GM19328 (cell line): ENCODE data around the gene NID1.
"Not testable (repeated sequence)": the region's sequence is repeated elsewhere in the genome, so short reads cannot be mapped to it uniquely, and the experiment has no call there.

ENCODE experiments used
- ATAC-seq: cut with Tn5 transposase; IDR thresholded peaks from one replicate; pipeline ENCODE4 v1.9.1; 2021; ENCODE audit warnings: mild to moderate bottlenecking, moderate library complexity; ENCODE audit not compliant: unreplicated experiment

The NID1 gene

DNA sequence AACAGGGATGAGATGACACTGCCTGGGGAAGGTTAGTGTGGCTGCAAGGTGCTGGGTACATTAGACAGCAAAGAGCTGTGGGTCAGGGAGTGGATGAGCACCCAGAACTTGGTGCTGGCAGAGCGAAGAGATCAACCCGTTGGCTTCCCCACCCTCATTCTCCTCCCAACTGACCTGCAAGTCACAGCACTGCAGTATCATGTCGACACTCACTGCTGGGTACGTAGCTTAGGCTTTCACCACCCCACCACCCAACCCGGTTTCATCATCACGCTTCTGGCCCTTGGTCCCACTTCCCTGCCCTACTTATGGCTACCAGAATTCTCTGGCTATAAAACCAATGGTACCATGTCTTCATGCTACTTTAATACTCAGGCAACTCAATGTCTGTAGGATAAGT is 124.6 kb downstream of the NID1 start:
- no peak for ATAC-seq

DNA sequence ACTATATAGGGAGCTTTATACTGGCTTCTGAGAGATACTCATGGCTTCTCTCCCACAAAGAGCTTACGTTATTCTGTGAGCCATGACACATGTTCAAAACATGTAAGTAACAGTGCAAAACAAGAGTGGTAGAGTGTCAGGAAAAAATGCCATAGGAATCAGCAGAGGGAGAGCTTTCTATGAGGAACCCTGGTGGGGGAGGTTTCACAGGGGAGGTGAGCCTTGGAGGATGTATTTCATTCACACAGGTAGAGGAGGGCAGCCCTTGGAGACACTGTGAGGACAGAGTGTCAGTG is 125.5 kb downstream of the NID1 start:
- ATAC-seq = no peak

DNA sequence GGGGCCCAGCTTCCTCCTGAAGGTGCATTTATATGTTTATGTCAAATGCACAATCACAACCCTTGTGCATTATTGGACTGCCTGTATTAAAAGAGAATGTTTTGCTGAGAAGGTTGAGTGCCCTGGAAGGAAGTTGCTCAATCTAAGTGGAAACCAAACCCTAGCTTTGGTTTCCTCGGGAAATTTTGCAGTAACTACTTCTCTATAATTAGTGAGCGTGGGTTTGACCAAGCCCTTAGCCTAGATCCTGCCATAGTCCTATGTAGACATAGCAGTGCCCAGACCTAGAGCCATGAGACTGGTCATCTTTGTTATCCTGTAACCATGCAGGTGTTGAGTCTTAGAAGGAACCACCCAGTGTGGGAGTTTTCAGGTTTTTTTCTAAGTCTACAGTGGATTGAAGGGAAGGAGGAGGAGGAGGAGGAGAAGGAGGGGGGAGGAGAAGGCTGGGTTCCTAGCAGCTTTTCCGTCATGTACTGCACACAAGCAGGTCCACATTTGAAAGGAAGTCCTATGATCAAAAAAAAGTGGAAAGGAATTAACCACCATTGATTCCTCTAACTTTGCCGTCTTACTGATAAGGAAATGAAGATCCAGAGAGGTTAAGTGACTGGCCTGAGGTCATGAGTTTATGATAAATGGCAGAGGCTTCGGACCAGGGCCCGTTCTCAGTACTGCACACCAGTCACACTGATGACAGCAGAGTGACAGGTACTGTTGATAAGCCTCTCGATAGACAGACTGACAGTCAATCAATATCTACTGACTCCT is 126.0 kb downstream of the NID1 start:
- ATAC-seq = no peak

DNA sequence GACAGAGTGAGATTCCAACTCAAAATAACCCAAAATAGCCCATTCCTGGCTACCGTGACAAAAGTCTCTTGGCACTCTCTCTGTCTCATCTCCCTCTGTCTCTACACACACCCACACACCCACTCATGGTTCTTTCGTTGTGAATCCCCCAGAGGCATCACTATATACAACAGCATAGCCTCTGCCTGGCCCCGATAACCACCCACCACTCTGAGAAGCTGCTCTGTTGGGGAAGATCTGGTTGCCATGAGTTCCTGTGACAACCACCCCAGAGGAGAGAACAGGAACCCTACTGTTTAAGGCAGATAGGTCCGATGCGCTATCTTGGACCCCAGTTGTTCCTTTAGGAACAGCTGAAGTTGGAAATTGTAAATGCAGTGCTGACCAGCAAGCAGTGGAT is 127.8 kb downstream of the NID1 start:
- ATAC-seq = no peak

DNA sequence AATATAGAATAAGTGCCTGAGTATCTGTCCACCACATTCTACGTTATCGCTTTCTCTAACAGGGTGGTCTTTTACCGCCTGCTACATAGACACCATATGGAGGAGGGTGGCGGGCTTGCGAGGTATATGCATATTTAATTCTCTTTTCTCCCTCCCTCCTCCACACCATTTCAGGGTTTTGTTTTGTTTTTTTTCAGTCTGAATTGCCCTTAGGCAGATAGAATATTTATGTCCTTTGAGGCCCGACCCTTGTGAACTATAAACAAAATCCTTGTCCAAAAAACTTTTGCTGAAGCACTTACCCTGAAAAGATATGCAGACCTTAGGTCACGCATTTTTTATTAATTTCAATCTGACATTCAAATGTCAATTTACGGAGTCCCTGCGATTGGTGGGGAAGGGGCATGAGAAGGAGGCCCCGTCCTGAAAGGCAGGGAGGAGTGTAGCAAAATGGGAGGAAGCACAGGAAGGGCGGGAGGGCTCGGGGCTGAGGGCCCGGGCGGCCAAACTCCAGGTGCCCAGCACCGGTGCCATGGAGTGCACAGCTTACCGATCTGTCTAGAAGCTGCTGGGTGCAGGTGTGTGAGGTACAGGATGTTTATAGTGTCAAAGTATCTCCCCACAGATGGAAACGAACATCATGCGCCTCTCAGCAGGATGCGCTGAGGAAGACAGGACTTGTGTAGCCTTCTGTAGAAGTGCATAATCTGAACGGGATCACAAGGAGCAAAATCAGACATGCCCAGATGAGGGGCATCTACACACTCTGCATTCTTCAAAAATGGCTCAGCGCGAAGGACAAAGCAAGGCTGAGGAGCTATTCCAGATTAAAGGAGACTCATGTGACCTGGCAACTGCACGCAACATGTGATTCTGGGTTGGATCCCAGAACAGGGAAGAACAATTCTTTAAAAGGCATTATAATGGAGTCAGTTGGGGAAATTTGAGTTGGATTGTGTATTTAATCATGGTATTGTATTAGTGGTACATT is 129.4 kb downstream of the NID1 start:
- no peak for ATAC-seq

DNA sequence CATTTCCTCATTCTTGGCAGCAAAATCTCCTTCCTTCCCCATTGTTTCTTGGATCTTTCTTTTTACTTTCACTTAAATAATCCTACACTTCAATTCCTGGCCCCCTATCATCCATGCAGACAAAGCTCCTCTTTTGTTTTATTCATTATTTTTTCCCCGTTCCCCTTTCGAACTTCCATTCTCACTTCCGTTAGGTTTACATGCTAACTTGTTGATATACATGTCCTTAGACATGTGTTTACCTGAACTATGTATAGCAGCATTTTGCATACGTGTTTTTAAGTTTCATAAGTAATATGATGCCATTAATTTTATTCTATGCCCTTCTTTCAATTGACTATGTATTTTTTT is 131.1 kb downstream of the NID1 start:
- ATAC-seq = no peak

DNA sequence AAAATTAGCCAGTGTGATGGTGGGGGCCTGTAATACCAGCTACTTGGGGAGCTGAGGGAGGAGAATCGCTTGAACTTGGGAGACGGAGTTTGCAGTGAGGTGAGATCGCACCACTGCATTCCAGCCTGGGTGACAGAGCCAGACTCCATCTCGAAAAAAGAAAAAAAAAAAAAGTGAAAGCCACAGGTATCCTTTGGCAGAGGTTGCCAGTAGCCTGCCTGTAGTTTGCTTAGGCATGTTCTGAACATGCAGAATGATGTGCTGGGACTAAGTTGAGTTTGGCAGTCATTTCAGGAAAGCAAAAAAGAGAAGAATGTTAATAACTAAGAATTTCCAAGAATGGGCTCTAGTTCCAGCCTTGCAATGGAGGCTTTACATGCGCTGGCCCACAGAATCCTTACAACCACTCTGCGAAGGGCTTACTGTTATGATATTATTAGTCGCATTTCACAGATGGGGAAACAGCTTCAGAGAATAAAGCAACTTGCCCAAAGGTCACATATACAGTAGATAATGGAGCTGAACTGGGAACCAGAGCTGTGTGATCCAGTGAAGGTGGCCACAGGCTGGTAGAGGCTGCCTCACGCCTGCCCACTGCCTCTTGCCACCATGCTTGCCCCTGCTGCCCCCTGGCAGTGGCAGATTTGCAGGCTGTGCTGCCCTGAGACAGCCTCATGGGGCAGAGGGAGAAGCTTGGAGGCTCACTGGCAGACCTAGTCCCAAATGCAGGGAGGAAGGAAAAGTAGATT is 131.7 kb downstream of the NID1 start:
- no peak for ATAC-seq

DNA sequence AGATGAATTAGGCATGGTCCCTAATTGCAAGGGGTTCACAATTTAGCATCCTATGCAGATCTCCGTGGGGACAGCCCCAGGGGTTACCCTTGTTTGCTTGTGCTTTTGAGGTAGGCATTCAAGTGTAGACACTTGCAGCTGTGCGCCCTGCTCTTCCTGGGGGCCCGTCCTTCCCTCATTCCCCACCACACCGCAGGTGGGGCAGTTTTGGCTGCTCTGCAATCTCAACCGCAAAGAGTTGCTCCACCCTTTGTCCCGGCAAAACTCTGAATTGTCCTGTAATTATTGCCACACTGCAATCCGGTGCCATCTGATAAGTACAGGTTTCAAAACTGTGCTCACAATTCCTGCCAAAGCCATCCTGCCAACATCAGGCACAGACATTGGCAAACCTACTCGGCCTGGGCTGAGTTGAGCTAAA is 132.8 kb downstream of the NID1 start:
- no peak for ATAC-seq

DNA sequence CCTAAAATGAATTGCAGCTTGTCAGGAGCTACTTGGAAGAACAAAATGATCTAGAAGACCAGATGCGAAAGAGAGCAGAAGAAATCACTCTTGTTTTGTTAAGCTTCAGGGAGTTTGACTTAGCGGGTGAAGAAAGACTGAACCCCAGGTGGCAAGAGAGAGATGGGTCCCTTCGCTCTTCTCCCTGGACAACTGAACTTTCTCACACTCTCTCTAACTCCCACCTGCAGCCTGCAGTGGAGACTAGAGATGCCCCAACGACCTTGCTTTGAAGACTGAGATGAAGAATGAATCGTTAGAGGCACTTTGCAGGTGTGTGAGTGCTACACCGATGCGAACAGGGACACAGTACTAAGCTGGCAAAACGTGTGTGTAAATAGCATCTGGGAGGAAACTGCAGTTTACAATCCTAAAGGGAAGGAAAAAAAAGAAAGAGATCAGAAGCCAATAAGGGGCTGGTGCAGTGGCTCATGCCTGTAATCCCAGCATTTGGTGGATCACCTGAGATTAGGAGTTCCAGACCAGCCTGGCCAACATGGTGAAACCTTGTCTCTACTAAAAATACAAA is 133.6 kb downstream of the NID1 start:
- ATAC-seq = no peak

DNA sequence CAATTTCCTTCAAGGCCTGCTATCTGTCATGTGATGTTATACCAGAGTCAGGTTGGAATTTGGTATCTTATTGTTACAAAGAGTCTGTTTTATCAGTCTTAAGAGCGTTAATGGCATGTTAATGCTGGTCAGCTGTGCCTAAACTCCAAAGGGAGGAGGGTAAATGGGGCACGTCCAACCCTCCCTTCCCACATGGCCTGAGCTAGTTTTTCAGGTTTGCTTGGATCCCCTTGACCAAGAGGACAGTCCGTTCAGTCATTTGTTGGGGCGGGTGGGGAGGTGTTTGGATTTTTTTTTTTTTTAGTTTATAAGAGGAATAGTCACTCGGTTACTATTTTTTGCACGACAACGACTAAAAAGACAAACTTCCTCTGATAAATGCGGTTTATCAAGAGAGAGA is 134.3 kb downstream of the NID1 start:
- ATAC-seq = no peak

DNA sequence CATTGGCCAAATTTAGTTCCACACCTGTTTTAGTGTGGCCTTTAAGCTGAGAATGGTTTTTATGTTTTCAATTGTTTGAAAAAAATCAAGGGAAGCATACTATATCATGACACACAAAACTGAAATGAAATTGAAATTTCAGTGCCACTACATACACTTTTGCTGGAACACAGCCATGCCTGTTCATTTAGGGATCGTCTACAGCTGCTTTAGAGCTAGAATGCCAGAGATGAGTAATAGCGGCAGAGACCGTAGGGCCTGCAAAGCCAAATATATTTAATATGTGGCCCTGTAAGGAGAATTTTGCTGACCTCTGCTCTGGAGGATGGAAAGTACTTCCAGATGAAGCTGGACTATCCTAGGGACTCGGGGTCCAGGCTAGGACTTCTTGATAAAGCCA is 135.7 kb downstream of the NID1 start:
- ATAC-seq = no peak

DNA sequence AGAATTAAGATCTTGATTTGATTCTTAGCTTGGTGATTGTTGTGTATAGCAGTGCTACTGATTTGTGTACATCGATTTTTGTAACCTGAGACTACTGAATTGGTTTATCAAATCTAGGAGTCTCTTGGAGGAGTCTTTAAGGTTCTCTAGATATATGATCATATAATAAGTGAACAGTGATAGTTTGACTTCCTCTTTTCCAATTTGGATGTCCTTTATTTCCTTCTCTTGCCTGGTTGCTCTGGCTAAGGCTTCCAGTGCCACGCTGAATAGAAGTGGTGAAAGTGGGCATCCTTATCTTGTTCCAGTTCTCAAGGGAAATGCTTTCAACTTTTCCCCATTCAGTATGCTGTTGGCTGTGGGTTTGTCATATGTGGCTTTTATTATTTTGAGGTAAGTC is 136.7 kb downstream of the NID1 start:
- no peak for ATAC-seq

DNA sequence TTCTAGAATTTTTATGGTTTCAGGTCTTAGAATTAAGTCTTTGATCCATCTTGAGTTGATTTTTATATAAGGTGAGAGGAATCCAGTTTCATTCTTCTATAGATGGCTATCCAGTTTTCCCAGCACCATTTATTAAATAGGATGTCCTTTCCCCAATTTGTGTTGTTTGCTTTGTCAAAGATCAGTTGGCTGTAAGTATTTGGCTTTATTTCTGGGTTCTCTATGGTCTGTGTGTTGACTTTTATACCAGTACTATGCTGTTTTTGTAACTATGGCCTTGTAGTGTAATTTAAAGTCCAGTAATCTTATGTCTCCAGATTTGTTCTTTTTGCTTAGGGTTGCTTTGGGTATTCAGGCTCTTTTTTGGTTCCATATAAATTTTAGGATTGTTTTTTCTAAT is 137.3 kb downstream of the NID1 start:
- not testable (repeated sequence) for ATAC-seq
